ENCODE data around the gene ECSIT. TPM values are rescaled to one million over a fixed set of nuclear protein-coding genes. Genes with fewer than 3 reads are reported as not detected.

ECSIT gene
- total RNA-seq, 1 experiment from 2014 or later: 52.8 TPM

GRCh38 chr19:11534948-11535347 lies 6.0 kb upstream of the ECSIT start:
- Histone ChIP-seq H3K4me1 (ENCODE audit: control insufficient read depth in 1 of 2, insufficient read depth in 2 of 2, low read length in 2 of 2) (peaks cover 26 to 48% of the 10 kb centered on the region in 2 experiments), H2AFZ (ENCODE audit: low read depth, low read length, poor library complexity, severe bottlenecking) (no peak overlapping the region), H4K20me1 (ENCODE audit: insufficient read depth) (no peaks in the 10 kb centered on the region), H3K27me3 (ENCODE audit: insufficient read depth, low read length) (no peaks in the 10 kb centered on the region), H3K36me3 (ENCODE audit: control insufficient read depth in 1 of 2, insufficient read depth in 2 of 2, low read length in 2 of 2) (no peaks in the 10 kb centered on the region), H3K27ac (ENCODE audit: low read depth, low read length) (no peak overlapping the region), H3K4me3 (replicated peaks in 1 of 2; ENCODE audit: low read depth in 1 of 2, low read length in 2 of 2) (no peak overlapping the region), H3K4me2 (ENCODE audit: low read length) (no peak overlapping the region), H3K9ac (ENCODE audit: low read length) (no peak overlapping the region), H3K9me3 (ENCODE audit: control insufficient read depth in 1 of 2, insufficient read depth in 1 of 2, low read depth in 1 of 2, low read length in 2 of 2) (no peaks in the 10 kb centered on the region), H3K79me2 (ENCODE audit: insufficient read depth, low read length) (no peaks in the 10 kb centered on the region), H3K9me2 (ENCODE audit: insufficient read depth) (no peaks in the 10 kb centered on the region)
- intact Hi-C loops (cut with micrococcal nuclease): no loop called here
- DNase-seq (ENCODE audit: low read depth, low spot score): no peak
- POLR2A ChIA-PET: interaction anchor here (2.1 kb wide), 1 partner anchor 24 kb away, joined by 8 read pairs; the partner anchor contains the start of gene ELOF1
- CTCF ChIA-PET: no interaction called here
- RAD21 ChIA-PET (ENCODE audit: low non-redundant PET in 1 of 2, low total read pairs in 2 of 2, uncharacterized antibody in 2 of 2, unreplicated experiment in 2 of 2): no interaction called here
- BruUV-seq (replicated peaks): no TSS peak
- TF ChIP-seq POLR2A (IDR thresholded peaks at IDR 0.05; ENCODE audit: borderline replicate concordance, extremely low read depth, insufficient read depth, insufficient read length) (no peak), POLR2AphosphoS5 (IDR thresholded peaks at IDR 0.05; ENCODE audit: low read depth, low read length) (no peak), EZH2 (IDR thresholded peaks at IDR 0.05) (no peak)
- TF ChIP-seq, protein P1, sequence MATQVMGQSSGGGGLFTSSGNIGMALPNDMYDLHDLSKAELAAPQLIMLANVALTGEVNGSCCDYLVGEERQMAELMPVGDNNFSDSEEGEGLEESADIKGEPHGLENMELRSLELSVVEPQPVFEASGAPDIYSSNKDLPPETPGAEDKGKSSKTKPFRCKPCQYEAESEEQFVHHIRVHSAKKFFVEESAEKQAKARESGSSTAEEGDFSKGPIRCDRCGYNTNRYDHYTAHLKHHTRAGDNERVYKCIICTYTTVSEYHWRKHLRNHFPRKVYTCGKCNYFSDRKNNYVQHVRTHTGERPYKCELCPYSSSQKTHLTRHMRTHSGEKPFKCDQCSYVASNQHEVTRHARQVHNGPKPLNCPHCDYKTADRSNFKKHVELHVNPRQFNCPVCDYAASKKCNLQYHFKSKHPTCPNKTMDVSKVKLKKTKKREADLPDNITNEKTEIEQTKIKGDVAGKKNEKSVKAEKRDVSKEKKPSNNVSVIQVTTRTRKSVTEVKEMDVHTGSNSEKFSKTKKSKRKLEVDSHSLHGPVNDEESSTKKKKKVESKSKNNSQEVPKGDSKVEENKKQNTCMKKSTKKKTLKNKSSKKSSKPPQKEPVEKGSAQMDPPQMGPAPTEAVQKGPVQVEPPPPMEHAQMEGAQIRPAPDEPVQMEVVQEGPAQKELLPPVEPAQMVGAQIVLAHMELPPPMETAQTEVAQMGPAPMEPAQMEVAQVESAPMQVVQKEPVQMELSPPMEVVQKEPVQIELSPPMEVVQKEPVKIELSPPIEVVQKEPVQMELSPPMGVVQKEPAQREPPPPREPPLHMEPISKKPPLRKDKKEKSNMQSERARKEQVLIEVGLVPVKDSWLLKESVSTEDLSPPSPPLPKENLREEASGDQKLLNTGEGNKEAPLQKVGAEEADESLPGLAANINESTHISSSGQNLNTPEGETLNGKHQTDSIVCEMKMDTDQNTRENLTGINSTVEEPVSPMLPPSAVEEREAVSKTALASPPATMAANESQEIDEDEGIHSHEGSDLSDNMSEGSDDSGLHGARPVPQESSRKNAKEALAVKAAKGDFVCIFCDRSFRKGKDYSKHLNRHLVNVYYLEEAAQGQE (IDR thresholded peaks at IDR 0.05; ENCODE audit: low read depth): no peak
- no peak for ATAC-seq

- no peaks in the 10 kb centered on the region for H3K9me3 ChIP-seq (ENCODE audit: control insufficient read depth in 1 of 2, insufficient read depth in 1 of 2, low read depth in 1 of 2, low read length in 2 of 2)
- no peaks in the 10 kb centered on the region for H3K27me3 ChIP-seq (ENCODE audit: insufficient read depth, low read length)
- no peak overlapping the region for H3K9ac ChIP-seq (ENCODE audit: low read length)
- peaks cover 26 to 51% of the 10 kb centered on the region in 2 experiments for H3K4me1 ChIP-seq (ENCODE audit: control insufficient read depth in 1 of 2, insufficient read depth in 2 of 2, low read length in 2 of 2)
- BruUV-seq (replicated peaks): no TSS peak
- no peaks in the 10 kb centered on the region for H3K36me3 ChIP-seq (ENCODE audit: control insufficient read depth in 1 of 2, insufficient read depth in 2 of 2, low read length in 2 of 2)
- ATAC-seq: no peak
- no peaks in the 10 kb centered on the region for H3K79me2 ChIP-seq (ENCODE audit: insufficient read depth, low read length)
- no peak overlapping the region for H3K27ac ChIP-seq (ENCODE audit: low read depth, low read length)
- H2AFZ ChIP-seq (ENCODE audit: low read depth, low read length, poor library complexity, severe bottlenecking): no peak overlapping the region
- no peaks in the 10 kb centered on the region for H3K9me2 ChIP-seq (ENCODE audit: insufficient read depth)
- no peak overlapping the region for H3K4me2 ChIP-seq (ENCODE audit: low read length)
- no peaks in the 10 kb centered on the region for H4K20me1 ChIP-seq (ENCODE audit: insufficient read depth)
- RAD21 ChIA-PET (ENCODE audit: low non-redundant PET in 1 of 2, low total read pairs in 2 of 2, uncharacterized antibody in 2 of 2, unreplicated experiment in 2 of 2): no interaction called here
- CTCF ChIA-PET: no interaction called here
- intact Hi-C loops (cut with micrococcal nuclease): no loop called here
- DNase-seq (ENCODE audit: low read depth, low spot score): no peak
- H3K4me3 ChIP-seq (replicated peaks in 1 of 2; ENCODE audit: low read depth in 1 of 2, low read length in 2 of 2): no peak overlapping the region
- POLR2A ChIA-PET: no interaction called here
- TF ChIP-seq, protein P2, sequence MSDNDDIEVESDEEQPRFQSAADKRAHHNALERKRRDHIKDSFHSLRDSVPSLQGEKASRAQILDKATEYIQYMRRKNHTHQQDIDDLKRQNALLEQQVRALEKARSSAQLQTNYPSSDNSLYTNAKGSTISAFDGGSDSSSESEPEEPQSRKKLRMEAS (IDR thresholded peaks at IDR 0.05): no peak
- TF ChIP-seq, protein P1 (IDR thresholded peaks at IDR 0.05; ENCODE audit: low read depth): no peak
- no peak for TF ChIP-seq SP1 (IDR thresholded peaks at IDR 0.05; ENCODE audit: low read depth)
- TF ChIP-seq CEBPB (IDR thresholded peaks at IDR 0.05; ENCODE audit: low read depth): no peak
- TF ChIP-seq POLR2A (IDR thresholded peaks at IDR 0.05; ENCODE audit: borderline replicate concordance, extremely low read depth, insufficient read depth, insufficient read length): no peak
- TF ChIP-seq ELF1 (IDR thresholded peaks at IDR 0.05; ENCODE audit: borderline replicate concordance, low read depth): no peak
- no peak for TF ChIP-seq FOSL1 (IDR thresholded peaks at IDR 0.05; ENCODE audit: low read depth)
- TF ChIP-seq ZFX (IDR thresholded peaks at IDR 0.05): no peak
- no peak for TF ChIP-seq SRF (IDR thresholded peaks at IDR 0.05; ENCODE audit: low read depth)
- no peak for TF ChIP-seq EZH2 (IDR thresholded peaks at IDR 0.05)
Measured at GRCh38 chr19:11534538-11534937, 5.6 kb upstream of the ECSIT start.
